GM10266 (cell line): ENCODE results near the gene CAPSL.

ENCODE experiments used
- DNase-seq: peaks from one replicate; pipeline ENCODE4 v3.0.0; 2012; ENCODE audit errors: extremely low spot score
- CTCF ChIP-seq: IDR thresholded peaks from 2 replicates; pipeline ENCODE4 v1.5.1; 2012; ENCODE audit warnings: mild to moderate bottlenecking, low read depth; ENCODE audit not compliant: control insufficient read depth, insufficient read depth; ENCODE audit errors: missing control alignments

Gene CAPSL

DNA sequence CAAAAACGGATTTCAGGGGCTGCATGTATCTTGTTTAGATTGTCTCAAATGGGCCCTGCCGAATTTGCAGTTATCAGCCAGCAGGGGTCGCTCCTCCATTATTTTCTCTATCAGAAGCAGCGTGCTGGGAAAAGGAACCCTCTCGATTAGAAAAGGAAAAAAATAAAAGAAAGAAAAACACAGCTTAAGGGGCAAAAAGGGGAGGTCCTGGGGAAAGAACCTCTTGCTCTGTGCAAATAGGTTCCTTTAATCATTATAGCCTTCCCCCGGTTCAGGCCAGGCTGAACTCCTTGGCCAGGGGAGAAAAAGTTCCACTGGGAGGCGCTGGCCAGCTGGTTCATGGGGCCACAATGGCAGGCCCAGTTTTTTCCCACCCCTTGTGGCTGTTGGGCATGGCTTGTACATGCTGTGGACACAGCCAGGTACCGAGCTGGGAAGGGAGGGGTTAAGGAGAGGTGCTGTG, 25.0 kb upstream of the CAPSL start:
- DNase-seq = no peak
- peak; percentile 17 for TF ChIP-seq CTCF

- no peak for DNase-seq
These were observed 21.9 kb upstream of the CAPSL start for GRCh38 chr5:35960328-35960727.

DNA sequence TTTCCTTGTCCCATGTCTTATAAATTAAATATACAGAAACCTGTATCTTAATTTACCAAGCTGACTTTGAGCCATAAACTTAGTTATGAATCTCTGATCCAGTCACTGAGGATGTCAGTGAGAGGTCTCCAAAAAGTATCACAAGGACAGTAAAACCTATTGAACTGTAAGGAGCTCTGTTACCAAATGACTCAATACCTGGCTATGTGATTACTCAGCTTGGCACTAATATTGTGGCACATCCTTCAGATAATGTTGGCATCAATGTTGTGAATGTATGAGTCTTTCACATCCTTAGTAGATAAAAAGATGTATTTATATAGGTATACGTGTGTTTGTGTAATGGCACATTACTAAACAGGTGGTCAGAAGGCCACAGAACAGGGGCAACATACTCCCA, 18.0 kb upstream of the CAPSL start:
- no peak for TF ChIP-seq CTCF
- no peak for DNase-seq

More at GRCh38 chr5:35960328-35960727, 21.9 kb upstream of the CAPSL start:
- no peak for TF ChIP-seq CTCF

- DNase-seq = no peak
- no peak for TF ChIP-seq CTCF
These were observed 15.8 kb upstream of the CAPSL start for GRCh38 chr5:35954175-35954574.

DNA sequence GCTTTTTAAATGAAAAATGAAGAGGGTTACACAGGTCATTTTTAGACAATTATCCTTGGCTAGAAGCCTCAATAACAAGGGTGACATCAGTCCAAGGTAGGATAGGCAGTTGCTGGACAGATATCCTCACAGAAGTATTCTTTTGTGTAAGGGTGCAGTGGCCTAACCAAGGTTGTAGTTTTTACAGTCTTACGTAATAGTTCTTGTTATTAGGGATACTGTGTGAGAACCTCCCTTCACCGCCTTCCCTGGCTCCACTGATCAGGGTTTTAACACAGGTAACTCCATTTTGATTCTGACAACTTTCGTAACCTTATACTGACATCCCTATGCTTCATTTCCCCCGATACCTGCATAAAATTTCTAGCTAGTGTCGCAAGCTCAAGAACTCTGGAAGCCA, 8.7 kb upstream of the CAPSL start:
- DNase-seq = no peak
- no peak for TF ChIP-seq CTCF

DNA sequence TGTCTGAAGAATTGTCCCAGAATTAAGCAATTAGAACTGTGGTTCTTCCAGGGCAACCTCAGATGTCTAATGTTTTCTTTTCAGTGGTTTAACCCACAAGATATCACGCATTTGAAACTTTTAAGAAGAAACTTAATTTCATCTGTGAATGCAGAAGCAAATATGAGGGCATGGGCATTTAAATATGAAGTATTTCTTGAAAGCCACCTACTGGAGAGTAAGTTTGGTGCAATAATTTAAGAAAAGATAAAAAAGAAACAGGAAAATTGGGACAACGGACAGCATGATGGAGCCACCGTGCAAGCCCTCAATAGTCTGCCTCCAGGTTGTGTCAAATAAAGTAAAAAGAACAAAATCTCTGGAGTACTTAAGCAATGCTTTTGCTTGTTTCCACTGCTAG, 1.2 kb upstream of the CAPSL start:
- no peak for DNase-seq
- TF ChIP-seq CTCF = no peak

DNA sequence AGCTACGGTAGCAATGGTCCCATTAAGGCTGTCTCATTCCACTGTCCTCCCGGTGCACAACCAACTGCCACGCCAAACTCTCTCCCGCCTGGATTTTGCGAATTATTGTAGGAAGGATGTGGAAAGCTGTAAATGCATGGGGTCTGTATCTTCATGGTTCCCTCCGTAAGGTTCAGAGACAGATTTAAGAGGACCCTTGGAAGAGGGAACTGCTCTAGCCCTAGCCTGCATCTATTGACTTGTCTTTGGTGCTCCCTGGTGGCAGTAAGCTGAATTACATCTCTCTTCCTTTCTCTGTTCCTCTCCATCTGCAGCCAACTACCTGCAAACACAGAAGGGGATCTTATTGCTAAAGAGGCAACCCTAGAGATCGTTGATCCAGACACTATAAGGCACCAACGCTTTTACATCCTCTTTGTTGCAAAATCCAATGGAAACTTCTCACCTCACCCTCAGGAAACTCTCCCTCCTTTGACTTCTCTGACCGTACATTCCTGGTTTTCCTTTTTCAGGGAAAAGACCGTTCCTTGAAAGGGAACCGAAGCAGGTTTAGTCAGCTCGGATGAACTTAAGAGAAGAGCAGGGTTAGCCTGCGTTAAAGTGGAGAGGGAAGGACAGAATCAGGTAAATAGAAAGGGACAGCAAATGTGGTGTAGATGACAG, 11.9 kb downstream of the CAPSL start:
- DNase-seq = peak; percentile 62
- peak; percentile 85 for TF ChIP-seq CTCF
